Forelimb muscle (tissue), 1 donor: ENCODE measurements around the gene PPP2R5B. TPM values are rescaled to one million over a fixed set of nuclear protein-coding genes. Genes with fewer than 3 reads are reported as not detected.
"Not testable (repeated sequence)": the region's sequence is repeated elsewhere in the genome, so short reads cannot be mapped to it uniquely, and the experiment has no call there.

Experiments used
- DNase-seq: peaks from one replicate; pipeline ENCODE4 v3.0.0-alpha.2; 2013; ENCODE audit warnings: low read depth
- polyA plus RNA-seq: library from polyadenylated mRNA; unstranded; fragments of 120-200 nt; gene quantifications from one replicate; pipeline ENCODE4 v1.2.1, GENCODE V29; 2013; ENCODE audit not compliant: insufficient read length

The PPP2R5B gene
- polyA plus RNA-seq, 1 donor, result 9.9 TPM

- DNase-seq, result no peak
Observed at GRCh38 chr11:64976651-64977050, 52.2 kb downstream of the PPP2R5B start.

GRCh38 chr11:64983339-64983738 lies 58.9 kb downstream of the PPP2R5B start:
- not testable (repeated sequence) for DNase-seq

Other genes starting within 250 kb of the PPP2R5B start
- 24.5 TPM for gene NRXN2, start 201.5 kb upstream of the PPP2R5B start, polyA plus RNA-seq
- 42.1 TPM for gene RASGRP2, start 180.5 kb upstream of the PPP2R5B start, polyA plus RNA-seq
- gene PYGM, start 164.7 kb upstream of the PPP2R5B start, polyA plus RNA-seq, result 294 TPM
- gene SF1, start 146.1 kb upstream of the PPP2R5B start, polyA plus RNA-seq, result 225 TPM
- 9.2 TPM for gene MAP4K2, start 121.5 kb upstream of the PPP2R5B start, polyA plus RNA-seq
- gene MEN1, start 114.1 kb upstream of the PPP2R5B start, polyA plus RNA-seq, result 18.4 TPM
- 0.91 TPM for gene CDC42BPG, start 80.0 kb upstream of the PPP2R5B start, polyA plus RNA-seq
- 105 TPM for gene EHD1, start 46.1 kb upstream of the PPP2R5B start, polyA plus RNA-seq
- gene ATG2A, start 7.5 kb upstream of the PPP2R5B start, polyA plus RNA-seq, result 12.0 TPM
- 0.35 TPM for gene GPHA2, start 11.2 kb downstream of the PPP2R5B start, polyA plus RNA-seq
- not detected for gene MAJIN, start 47.4 kb downstream of the PPP2R5B start, polyA plus RNA-seq
- gene BATF2, start 72.3 kb downstream of the PPP2R5B start, polyA plus RNA-seq, result 0.97 TPM
- gene ARL2, start 89.5 kb downstream of the PPP2R5B start, polyA plus RNA-seq, result 93.7 TPM
- 25.1 TPM for gene SNX15, start 102.8 kb downstream of the PPP2R5B start, polyA plus RNA-seq
- 12.5 TPM for gene SAC3D1, start 116.5 kb downstream of the PPP2R5B start, polyA plus RNA-seq
- gene NAALADL1, start 133.9 kb downstream of the PPP2R5B start, polyA plus RNA-seq, result 6.4 TPM
- 8.1 TPM for gene CDCA5, start 159.4 kb downstream of the PPP2R5B start, polyA plus RNA-seq
- gene ZFPL1, start 159.5 kb downstream of the PPP2R5B start, polyA plus RNA-seq, result 21.0 TPM
- 123 TPM for gene VPS51, start 171.5 kb downstream of the PPP2R5B start, polyA plus RNA-seq
- 16.4 TPM for gene TM7SF2, start 187.2 kb downstream of the PPP2R5B start, polyA plus RNA-seq
- gene ZNHIT2, start 193.0 kb downstream of the PPP2R5B start, polyA plus RNA-seq, result 4.3 TPM
- 1,074 TPM for gene FAU, start 197.4 kb downstream of the PPP2R5B start, polyA plus RNA-seq
- gene MRPL49, start 197.6 kb downstream of the PPP2R5B start, polyA plus RNA-seq, result 24.2 TPM
- 38.2 TPM for gene SYVN1, start 209.8 kb downstream of the PPP2R5B start, polyA plus RNA-seq
- gene SPDYC, start 245.5 kb downstream of the PPP2R5B start, polyA plus RNA-seq, result not detected